ENCODE measurements around the gene SLC4A9. TPM values are rescaled to one million over a fixed set of nuclear protein-coding genes. Genes with fewer than 3 reads are reported as not detected.

SLC4A9 gene
- total and polyA plus RNA-seq, 2 donors (not counting 1 experiment from before 2014, with no cell fraction given), result 0.10 TPM; not detected in 1

GRCh38 chr5:140391732-140392131 lies 31.7 kb downstream of the SLC4A9 start:
- no peak overlapping the region for H3K4me2 ChIP-seq (replicated peaks; ENCODE audit: low read depth, low read length, poor library complexity, severe bottlenecking)

GRCh38 chr5:140393738-140394137 lies 33.7 kb downstream of the SLC4A9 start:
- no peak overlapping the region for H3K4me3 ChIP-seq (ENCODE audit: control extremely low read depth in 1 of 5, extremely low read depth in 1 of 5, insufficient read depth in 1 of 5, low read depth in 2 of 5, low read length in 4 of 5)
- Mint-ChIP-seq H3K27me3 (no peaks in the 10 kb centered on the region), H3K4me1 (no peaks in the 10 kb centered on the region), H3K9me3 (ENCODE audit: insufficient read depth) (no peaks in the 10 kb centered on the region), H3K4me3 (no peak overlapping the region), H3K27ac (no peak overlapping the region)
- POLR2A ChIA-PET, result no interaction called here
- H3K4me1 ChIP-seq (ENCODE audit: control insufficient read depth in 2 of 2, insufficient read depth in 2 of 2, low read length in 2 of 2), result no peaks in the 10 kb centered on the region
- WGBS (ENCODE audit: insufficient coverage), result no CpG with 5 or more reads among the region's 2 CpGs
- no peaks in the 10 kb centered on the region for H3K27me3 ChIP-seq (replicated peaks in 1 of 4; ENCODE audit: control extremely low read depth in 1 of 4, control insufficient read depth in 3 of 4, insufficient read depth in 4 of 4, low read length in 3 of 4)
- CTCF ChIA-PET, result interaction anchor here (1.2 kb wide), 1 partner anchor 42 kb away, joined by 7 read pairs; no protein-coding TSS in a partner anchor
- H3K79me2 ChIP-seq (ENCODE audit: control insufficient read depth, insufficient read depth, low read length), result peaks cover 14% of the 10 kb centered on the region
- TF ChIP-seq CTCF (IDR thresholded peaks at IDR 0.05) (no peak), EZH2 (IDR thresholded peaks at IDR 0.05; ENCODE audit: borderline replicate concordance, insufficient read depth, low read depth, low read length, poor library complexity, severe bottlenecking) (no peak)
- no peak overlapping the region for H2AFZ ChIP-seq (ENCODE audit: insufficient read depth, low read depth, low read length, poor library complexity, severe bottlenecking)
- no peak overlapping the region for H3K9ac ChIP-seq (ENCODE audit: low read length)
- no peaks in the 10 kb centered on the region for H3K36me3 ChIP-seq (replicated peaks in 1 of 2; ENCODE audit: control extremely low read depth in 1 of 2, control insufficient read depth in 1 of 2, extremely low read depth in 1 of 2, insufficient read depth in 2 of 2, low read length in 1 of 2)
- DNase-seq (no peak), ATAC-seq (ENCODE audit: low read depth) (no peak)
- intact Hi-C loops (cut with micrococcal nuclease), result no loop called here
- H3K9me3 ChIP-seq (ENCODE audit: control extremely low read depth in 1 of 3, control insufficient read depth in 2 of 3, insufficient read depth in 1 of 3, low read length in 2 of 3), result no peaks in the 10 kb centered on the region
- no peak overlapping the region for H3K4me2 ChIP-seq (replicated peaks; ENCODE audit: low read depth, low read length, poor library complexity, severe bottlenecking)
- no peak overlapping the region for H3K27ac ChIP-seq (ENCODE audit: low read length in 2 of 2)
- H4K20me1 ChIP-seq (ENCODE audit: control insufficient read depth, insufficient read depth, low read length, poor library complexity, severe bottlenecking), result no peaks in the 10 kb centered on the region

More at GRCh38 chr5:140391732-140392131, 31.7 kb downstream of the SLC4A9 start:
- ChIA-PET CTCF (no interaction called here), POLR2A (no interaction called here)
- Mint-ChIP-seq H3K4me3 (no peak overlapping the region), H3K27me3 (no peaks in the 10 kb centered on the region), H3K27ac (no peak overlapping the region), H3K9me3 (ENCODE audit: insufficient read depth) (no peaks in the 10 kb centered on the region), H3K4me1 (no peaks in the 10 kb centered on the region)
- TF ChIP-seq EZH2 (IDR thresholded peaks at IDR 0.05; ENCODE audit: borderline replicate concordance, insufficient read depth, low read depth, low read length, poor library complexity, severe bottlenecking), result no peak
- no peak for TF ChIP-seq CTCF (IDR thresholded peaks at IDR 0.05)
- Histone ChIP-seq H3K4me1 (ENCODE audit: control insufficient read depth in 2 of 2, insufficient read depth in 2 of 2, low read length in 2 of 2) (no peaks in the 10 kb centered on the region), H4K20me1 (ENCODE audit: control insufficient read depth, insufficient read depth, low read length, poor library complexity, severe bottlenecking) (no peaks in the 10 kb centered on the region), H3K9ac (ENCODE audit: low read length) (no peak overlapping the region), H3K27me3 (replicated peaks in 1 of 4; ENCODE audit: control extremely low read depth in 1 of 4, control insufficient read depth in 3 of 4, insufficient read depth in 4 of 4, low read length in 3 of 4) (no peaks in the 10 kb centered on the region), H3K36me3 (replicated peaks in 1 of 2; ENCODE audit: control extremely low read depth in 1 of 2, control insufficient read depth in 1 of 2, extremely low read depth in 1 of 2, insufficient read depth in 2 of 2, low read length in 1 of 2) (no peaks in the 10 kb centered on the region), H3K9me3 (ENCODE audit: control extremely low read depth in 1 of 3, control insufficient read depth in 2 of 3, insufficient read depth in 1 of 3, low read length in 2 of 3) (no peaks in the 10 kb centered on the region), H3K27ac (ENCODE audit: low read length in 2 of 2) (no peak overlapping the region), H3K79me2 (ENCODE audit: control insufficient read depth, insufficient read depth, low read length) (peaks cover 3% of the 10 kb centered on the region), H3K4me3 (ENCODE audit: control extremely low read depth in 1 of 5, extremely low read depth in 1 of 5, insufficient read depth in 1 of 5, low read depth in 2 of 5, low read length in 4 of 5) (no peak overlapping the region), H2AFZ (ENCODE audit: insufficient read depth, low read depth, low read length, poor library complexity, severe bottlenecking) (no peak overlapping the region)
- ATAC-seq (ENCODE audit: low read depth), result no peak
- no peak for DNase-seq
- intact Hi-C loops (cut with micrococcal nuclease), result no loop called here
- WGBS (ENCODE audit: insufficient coverage), result 100% methylated on average over 1 of the region's 1 CpG

Measured in B cell (primary cell).